ENCODE measurements around the gene TJAP1. TPM values are rescaled to one million over a fixed set of nuclear protein-coding genes. Genes with fewer than 3 reads are reported as not detected.

TJAP1 gene
- total RNA-seq, 1 donor from 2014 or later, result 24.1 TPM

GRCh38 chr6:43467752-43468151 is 9.6 kb upstream of the TJAP1 start:
- TF ChIP-seq CTCF (IDR thresholded peaks at IDR 0.05; ENCODE audit: borderline replicate concordance), result no peak
- no peak for DNase-seq
- H3K4me3 ChIP-seq, result no peak overlapping the region
- H3K27ac ChIP-seq (replicated peaks), result peak overlapping the region; percentile 84
- peaks cover 25% of the 10 kb centered on the region for H3K27me3 ChIP-seq (ENCODE audit: low read depth)
- no peaks in the 10 kb centered on the region for H3K9me3 ChIP-seq (replicated peaks)
- H3K4me1 ChIP-seq, result peaks cover 25% of the 10 kb centered on the region
- intact Hi-C loops (cut with micrococcal nuclease), result no loop called here
- H3K36me3 ChIP-seq, result no peaks in the 10 kb centered on the region

- Histone ChIP-seq H3K4me1 (peaks cover 25% of the 10 kb centered on the region), H3K9me3 (replicated peaks) (no peaks in the 10 kb centered on the region), H3K27me3 (ENCODE audit: low read depth) (peaks cover 23% of the 10 kb centered on the region), H3K27ac (replicated peaks) (peak overlapping the region; percentile 84), H3K4me3 (no peak overlapping the region), H3K36me3 (no peaks in the 10 kb centered on the region)
- no peak for DNase-seq
- no peak for TF ChIP-seq CTCF (IDR thresholded peaks at IDR 0.05; ENCODE audit: borderline replicate concordance)
- intact Hi-C loops (cut with micrococcal nuclease), result no loop called here
Observed at GRCh38 chr6:43468240-43468639, 9.1 kb upstream of the TJAP1 start.

- Histone ChIP-seq H3K27ac (replicated peaks) (peak overlapping the region; percentile 84), H3K4me1 (peaks cover 32% of the 10 kb centered on the region), H3K4me3 (no peak overlapping the region), H3K36me3 (no peaks in the 10 kb centered on the region), H3K27me3 (ENCODE audit: low read depth) (peaks cover 15% of the 10 kb centered on the region), H3K9me3 (replicated peaks) (no peaks in the 10 kb centered on the region)
- DNase-seq, result peak; percentile 42
- TF ChIP-seq CTCF (IDR thresholded peaks at IDR 0.05; ENCODE audit: borderline replicate concordance), result no peak
- intact Hi-C loops (cut with micrococcal nuclease), result no loop called here
Observed at GRCh38 chr6:43468748-43469681, 8.4 kb upstream of the TJAP1 start.

GRCh38 chr6:43469947-43470346 is 7.4 kb upstream of the TJAP1 start:
- intact Hi-C loops (cut with micrococcal nuclease), result no loop called here
- H3K27ac ChIP-seq (replicated peaks), result peak overlapping the region; percentile 84

GRCh38 chr6:43471399-43471798 is 6.0 kb upstream of the TJAP1 start:
- H3K27me3 ChIP-seq (ENCODE audit: low read depth), result peaks cover 5% of the 10 kb centered on the region
- H3K4me3 ChIP-seq, result no peak overlapping the region
- H3K27ac ChIP-seq (replicated peaks), result no peak overlapping the region
- no peak for DNase-seq
- no peaks in the 10 kb centered on the region for H3K9me3 ChIP-seq (replicated peaks)
- H3K4me1 ChIP-seq, result peaks cover 32% of the 10 kb centered on the region
- intact Hi-C loops (cut with micrococcal nuclease), result no loop called here
- no peak for TF ChIP-seq CTCF (IDR thresholded peaks at IDR 0.05; ENCODE audit: borderline replicate concordance)
- H3K36me3 ChIP-seq, result no peaks in the 10 kb centered on the region

More at GRCh38 chr6:43469947-43470346, 7.4 kb upstream of the TJAP1 start:
- H3K36me3 ChIP-seq, result no peaks in the 10 kb centered on the region
- no peaks in the 10 kb centered on the region for H3K9me3 ChIP-seq (replicated peaks)
- no peak for DNase-seq
- no peak for TF ChIP-seq CTCF (IDR thresholded peaks at IDR 0.05; ENCODE audit: borderline replicate concordance)
- peaks cover 32% of the 10 kb centered on the region for H3K4me1 ChIP-seq
- H3K4me3 ChIP-seq, result no peak overlapping the region
- H3K27me3 ChIP-seq (ENCODE audit: low read depth), result peaks cover 13% of the 10 kb centered on the region

All from left ventricle myocardium inferior (tissue), 1 donor.